B cell (primary cell): ENCODE results near the gene NT5C1B. TPM values are rescaled to one million over a fixed set of nuclear protein-coding genes. Genes with fewer than 3 reads are reported as not detected.

Source experiments
- ATAC-seq: fragments of 200-7000 bp; cut with Tn5 transposase; one replicate; pipeline ENCODE4 v1.10.0; 2021; ENCODE audit warnings: low read depth, mild to moderate bottlenecking, moderate number of reproducible peaks, moderate library complexity
- CTCF ChIA-PET: fragments of 350-600 bp; sonication (Branson Sonifier 250); formaldehyde crosslinking; loops from one replicate; lab custom pipeline; 2021; ENCODE audit warnings: antibody characterized with exemption, inconsistent platforms; lab: Charles Lee
- POLR2A ChIA-PET: fragments of 350-600 bp; sonication (Branson Sonifier 250); formaldehyde crosslinking; loops from one replicate; lab custom pipeline; 2021; ENCODE audit warnings: antibody characterized with exemption; lab: Charles Lee
- DNase-seq: peaks from one replicate; pipeline ENCODE4 v3.0.0; 2013
- H2AFZ ChIP-seq: 2 replicates; pipeline ENCODE4 v1.6.1; 2012; ENCODE audit warnings: mild to moderate bottlenecking, low read depth, low read length; ENCODE audit not compliant: insufficient read depth, poor library complexity, severe bottlenecking
- H3K27ac ChIP-seq, 2 donors: 1 replicate in 1 of 2; 2 replicates in 1 of 2; pipeline ENCODE4 v1.5.1; 2012 to 2013; ENCODE audit warnings: low read length in 2 of 2, mild to moderate bottlenecking in 2 of 2, moderate library complexity in 1 of 2
- H3K27me3 ChIP-seq, 4 experiments: fragments of 200-600 bp in 1 of 4; sonication (generic) in 1 of 4; replicated peaks in 1 of 4; 1 replicate in 2 of 4; 2 replicates in 2 of 4; pipeline versions ENCODE4 v1.6.1 to v1.7.0; 2013 to 2016; ENCODE audit warnings: low read length in 3 of 4, mild to moderate bottlenecking in 2 of 4, mixed read lengths in 1 of 4, moderate library complexity in 1 of 4; ENCODE audit not compliant: insufficient read depth in 4 of 4, control insufficient read depth in 3 of 4; ENCODE audit errors: control extremely low read depth in 1 of 4
- H3K36me3 ChIP-seq, 2 experiments: replicated peaks in 1 of 2; 1 replicate in 1 of 2; 2 replicates in 1 of 2; pipeline versions ENCODE4 v1.6.1 to v1.7.1; 2013; ENCODE audit warnings: low read length in 1 of 2; ENCODE audit not compliant: insufficient read depth in 2 of 2, control insufficient read depth in 1 of 2; ENCODE audit errors: control extremely low read depth in 1 of 2, extremely low read depth in 1 of 2
- H3K4me1 ChIP-seq, 2 donors: fragments of 200-600 bp in 1 of 2; sonication (generic) in 1 of 2; 1 replicate in 1 of 2; 2 replicates in 1 of 2; pipeline versions ENCODE4 v1.5.1 to v1.6.1; 2013 to 2017; ENCODE audit warnings: low read length in 2 of 2; ENCODE audit not compliant: control insufficient read depth in 2 of 2, insufficient read depth in 2 of 2
- H3K4me2 ChIP-seq: replicated peaks from 2 replicates; pipeline ENCODE3; 2012; ENCODE audit warnings: mild to moderate bottlenecking, low read depth, low read length; ENCODE audit not compliant: poor library complexity, severe bottlenecking
- H3K4me3 ChIP-seq, 5 experiments: fragments of 200-600 bp in 1 of 5; sonication (generic) in 1 of 5; 1 replicate in 3 of 5; 2 replicates in 2 of 5; pipeline versions ENCODE4 v1.5.1 to v1.7.0; 2011 to 2016; ENCODE audit warnings: low read length in 4 of 5, mild to moderate bottlenecking in 4 of 5, low read depth in 2 of 5, control low read depth in 1 of 5, moderate library complexity in 1 of 5; ENCODE audit not compliant: insufficient read depth in 1 of 5; ENCODE audit errors: control extremely low read depth in 1 of 5, extremely low read depth in 1 of 5
- H3K79me2 ChIP-seq: fragments of 200-600 bp; sonication (generic); one replicate; pipeline ENCODE4 v1.6.0; 2016; ENCODE audit warnings: low read length; ENCODE audit not compliant: control insufficient read depth, insufficient read depth
- H3K9ac ChIP-seq: fragments of 200-600 bp; sonication (generic); 2 replicates; pipeline ENCODE4 v1.6.1; 2017; ENCODE audit warnings: mild to moderate bottlenecking, low read length, moderate library complexity
- H3K9me3 ChIP-seq, 3 donors: one replicate each; pipeline versions ENCODE4 v1.6.1 to v1.7.1; 2013; ENCODE audit warnings: low read length in 2 of 3; ENCODE audit not compliant: control insufficient read depth in 2 of 3, insufficient read depth in 1 of 3; ENCODE audit errors: control extremely low read depth in 1 of 3
- H4K20me1 ChIP-seq: 2 replicates; pipeline ENCODE4 v1.6.0; 2012; ENCODE audit warnings: mild to moderate bottlenecking, low read length; ENCODE audit not compliant: insufficient read depth, control insufficient read depth, poor library complexity, severe bottlenecking
- H3K27ac Mint-ChIP-seq: one replicate; pipeline ENCODE4 v1.8.0; 2021; ENCODE audit warnings: mixed read lengths
- H3K27me3 Mint-ChIP-seq: one replicate; pipeline ENCODE4 v1.8.0; 2021; ENCODE audit warnings: mixed read lengths
- H3K4me1 Mint-ChIP-seq: one replicate; pipeline ENCODE4 v1.8.0; 2021; ENCODE audit warnings: mixed read lengths
- H3K4me3 Mint-ChIP-seq: one replicate; pipeline ENCODE4 v1.8.0; 2021; ENCODE audit warnings: mixed read lengths
- H3K9me3 Mint-ChIP-seq: one replicate; pipeline ENCODE4 v1.8.0; 2022; ENCODE audit warnings: mixed read lengths; ENCODE audit not compliant: insufficient read depth
- CTCF ChIP-seq: fragments of 200-600 bp; IDR thresholded peaks from one replicate; pipeline ENCODE4 v1.8.0; 2022; ENCODE audit warnings: antibody characterized with exemption, mild to moderate bottlenecking
- EZH2 ChIP-seq: IDR thresholded peaks from 2 replicates; pipeline ENCODE4 v1.6.1; 2012; ENCODE audit warnings: borderline replicate concordance, low read depth, mild to moderate bottlenecking, moderate library complexity, low read length; ENCODE audit not compliant: insufficient read depth, poor library complexity, severe bottlenecking
- WGBS: methylation state at CpG from one replicate; pipeline ENCODE4 v1.1.5; 2013; ENCODE audit warnings: missing lambda C conversion rate; ENCODE audit not compliant: insufficient coverage; 5-methylcytosine and 5-hydroxymethylcytosine counted together
- intact Hi-C: fragments of 100-400 bp; cut with micrococcal nuclease; formaldehyde crosslinking; loops from one replicate; pipeline ENCODE4 v1.10.0; 2022
- polyA plus RNA-seq: library from polyadenylated mRNA; depleted of rRNA; stranded (reverse); fragments of >200 nt; gene quantifications from 2 replicates; pipeline ENCODE4 v1.2.3, GENCODE V29; 2012
- total RNA-seq, 2 donors: library from RNA; stranded (reverse); fragments of 120-200 nt in 1 of 2; gene quantifications; 1 replicate in 1 of 2; 2 replicates in 1 of 2; pipeline versions ENCODE4 v1.2.3 to v1.2.4, GENCODE V29; 2013 to 2022

NT5C1B gene
- total and polyA plus RNA-seq, 2 donors (not counting 1 experiment from before 2014, with no cell fraction given) = not detected

DNA sequence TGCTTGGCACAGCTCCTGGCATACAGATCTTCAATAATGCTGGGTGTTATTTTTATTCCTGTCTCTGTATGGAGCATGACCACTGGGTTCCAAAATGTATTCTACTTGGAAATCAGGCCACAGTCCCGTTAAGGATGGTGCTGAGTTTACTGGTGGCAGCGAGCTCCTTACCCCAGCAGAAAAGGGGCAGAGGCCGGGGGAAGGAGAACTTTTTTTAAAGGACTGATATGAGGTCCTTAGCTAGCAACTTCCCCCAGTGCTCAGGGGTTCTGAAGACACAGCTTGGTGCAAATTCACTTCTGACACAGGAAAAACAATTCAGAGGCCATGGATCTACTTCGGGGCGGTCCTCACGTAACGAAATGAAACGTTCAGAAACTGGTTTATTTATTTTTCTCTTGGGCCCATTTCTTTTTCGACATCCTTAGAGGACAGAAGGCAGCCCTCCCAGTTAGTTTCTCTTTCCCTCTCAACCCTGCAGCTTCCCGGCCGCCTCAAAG, 29.8 kb downstream of the NT5C1B start:
- H3K27me3 Mint-ChIP-seq = no peaks in the 10 kb centered on the region
- DNase-seq = no peak
- ATAC-seq = no peak
- H3K9me3 Mint-ChIP-seq = no peaks in the 10 kb centered on the region
- POLR2A ChIA-PET = interaction anchor here (1.8 kb wide), 1 partner anchor 788 kb away, joined by 7 read pairs; no protein-coding TSS in a partner anchor
- Histone ChIP-seq H3K9me3 (peaks cover 0 to 5% (median 4%) of the 10 kb centered on the region in 3 donors), H3K27ac (peak overlapping the region; percentile 71 to 93), H3K4me3 (peak overlapping the region; percentile 21 to 79 (median 69)), H2AFZ (peak overlapping the region; percentile 89), H3K4me2 (peak overlapping the region; percentile 79), H3K9ac (peak overlapping the region; percentile 84), H3K36me3 (peaks cover 0 to 13% of the 10 kb centered on the region in 2 experiments), H3K4me1 (peaks cover 12 to 13% of the 10 kb centered on the region in 2 donors), H3K27me3 (no peaks in the 10 kb centered on the region), H3K79me2 (peaks cover 20% of the 10 kb centered on the region), H4K20me1 (peaks cover 15% of the 10 kb centered on the region)
- CTCF ChIA-PET = interaction anchor here (0.7 to 3.2 kb wide), 3 partner anchors 13 to 171 kb away, joined by 3 to 16 read pairs (median 3); no protein-coding TSS in a partner anchor
- TF ChIP-seq EZH2 = no peak
- intact Hi-C loops = loop anchor here (1.0 to 5.0 kb wide), 6 partner anchors 789 to 1888 kb away; partner anchors contain the start of genes RHOB, TTC32 and WDR35
- peaks cover 42% of the 10 kb centered on the region for H3K4me1 Mint-ChIP-seq
- H3K4me3 Mint-ChIP-seq = peak overlapping the region; percentile 93
- peak overlapping the region; percentile 93 for H3K27ac Mint-ChIP-seq
- WGBS = 0% methylated on average over 8 of the region's 11 CpGs

- 100% methylated on average over 1 of the region's 1 CpG for WGBS
- Histone ChIP-seq H3K4me1 (peaks cover 12 to 13% of the 10 kb centered on the region in 2 donors), H2AFZ (no peak overlapping the region), H3K9me3 (no peaks in the 10 kb centered on the region), H3K36me3 (peaks cover 0 to 9% of the 10 kb centered on the region in 2 experiments), H3K79me2 (peaks cover 20% of the 10 kb centered on the region), H3K4me3 (no peak overlapping the region), H3K4me2 (no peak overlapping the region), H3K27ac (no peak overlapping the region), H3K27me3 (no peaks in the 10 kb centered on the region), H4K20me1 (peaks cover 20% of the 10 kb centered on the region), H3K9ac (no peak overlapping the region)
- TF ChIP-seq CTCF (no peak), EZH2 (no peak)
- H3K4me1 Mint-ChIP-seq = peaks cover 44% of the 10 kb centered on the region
- ATAC-seq = no peak
- ChIA-PET POLR2A (interaction anchor here (1.1 kb wide), 1 partner anchor 9 kb away, joined by 3 read pairs; no protein-coding TSS in a partner anchor), CTCF (interaction anchor here (3.2 kb wide), 1 partner anchor 38 kb away, joined by 16 read pairs; no protein-coding TSS in a partner anchor)
- peak overlapping the region; percentile 8 for H3K27ac Mint-ChIP-seq
- no peak for DNase-seq
- H3K27me3 Mint-ChIP-seq = no peaks in the 10 kb centered on the region
- H3K4me3 Mint-ChIP-seq = no peak overlapping the region
- no peaks in the 10 kb centered on the region for H3K9me3 Mint-ChIP-seq
- intact Hi-C loops = no loop called here
Observed at GRCh38 chr2:18558458-18558857, 30.9 kb downstream of the NT5C1B start.
